ENCODE measurements around the gene TCF12. TPM values are rescaled to one million over a fixed set of nuclear protein-coding genes. Genes with fewer than 3 reads are reported as not detected.

TCF12 gene
- total and polyA plus RNA-seq, 2 of the 8 experiments (the other 6 are each of a cell fraction or from before 2014, with no cell fraction given), result 85.8 to 101 TPM

DNA sequence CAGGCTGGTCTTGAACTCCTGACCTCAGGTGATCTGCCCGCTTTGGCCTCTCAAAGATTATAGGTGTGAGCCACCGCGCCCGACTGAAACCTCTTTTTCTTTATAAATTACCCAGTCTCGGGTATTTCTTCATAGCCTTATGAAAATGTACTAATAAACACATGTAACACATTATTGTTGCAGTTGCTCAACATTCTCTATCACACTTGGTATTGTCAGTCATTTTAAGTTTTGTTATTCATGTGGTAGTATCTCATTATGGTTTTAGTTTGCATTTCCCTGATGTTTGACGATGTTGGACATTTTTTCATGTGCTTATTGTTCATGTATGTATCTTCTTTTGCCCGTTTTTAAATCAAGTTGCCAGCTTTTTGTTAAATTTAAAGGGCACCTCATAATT, 109.7 kb downstream of the TCF12 start:
- H3K27me3 ChIP-seq (replicated peaks in 1 of 4; ENCODE audit: control insufficient read depth in 3 of 4, extremely low read depth in 1 of 4, insufficient read depth in 3 of 4, low read length in 3 of 4), result no peaks in the 10 kb centered on the region
- H3K4ac ChIP-seq (replicated peaks; ENCODE audit: insufficient read length, low read depth, low read length), result no peak overlapping the region
- H3K9me3 ChIP-seq (ENCODE audit: insufficient read depth in 2 of 2, low read depth in 1 of 2, low read length in 1 of 2), result peaks cover 4% of the 10 kb centered on the region in 2 experiments; a peak in 2 of 4 replicates
- no peak overlapping the region for H3K23ac ChIP-seq (ENCODE audit: insufficient read length)
- no peak overlapping the region for H2BK20ac ChIP-seq (ENCODE audit: low read length)
- H4K8ac ChIP-seq (ENCODE audit: extremely low read depth, insufficient read depth, low read length), result no peak overlapping the region
- H3K27ac ChIP-seq (ENCODE audit: low read depth, low read length), result no peak overlapping the region
- 93% methylated on average over 7 of the region's 7 CpGs; no CpG with 5 or more reads in 1 of the 2 experiments for WGBS, 2 experiments (ENCODE audit: extremely low coverage in 1 of 2, insufficient coverage in 1 of 2, insufficient read length in 1 of 2, insufficient replicate concordance in 2 of 2, low coverage in 1 of 2, low lambda C conversion rate in 2 of 2, missing lambda C conversion rate in 1 of 2)
- no peak overlapping the region for H2AK5ac ChIP-seq (ENCODE audit: low read depth, low read length)
- no peak overlapping the region for H3K56ac ChIP-seq (replicated peaks; ENCODE audit: insufficient read length, low read depth, low read length)
- H3K79me1 ChIP-seq (ENCODE audit: low read depth, low read length), result peaks cover 2% of the 10 kb centered on the region; the same call in 1 of the 2 replicates
- ChIA-PET POLR2A (ENCODE audit: partially characterized antibody) (no interaction called here), CTCF (ENCODE audit: partially characterized antibody) (interaction anchor here (1.0 kb wide), 1 partner anchor 27 kb away, joined by 3 read pairs; no protein-coding TSS in a partner anchor)
- FAIRE-seq, result no peak
- H2AFZ ChIP-seq (ENCODE audit: low read length), result no peak overlapping the region
- no peak overlapping the region for H2BK12ac ChIP-seq (ENCODE audit: low read depth, low read length)
- H4K91ac ChIP-seq (replicated peaks; ENCODE audit: insufficient read length, low read length), result no peak overlapping the region
- H2BK5ac ChIP-seq (ENCODE audit: low read depth, low read length), result no peak overlapping the region
- no peaks in the 10 kb centered on the region; a peak in 2 of 8 replicates for H3K36me3 ChIP-seq (ENCODE audit: control insufficient read depth in 2 of 4, insufficient read depth in 4 of 4, low read length in 3 of 4)
- no peak overlapping the region for H3K9ac ChIP-seq (replicated peaks in 1 of 4; ENCODE audit: extremely low read depth in 1 of 4, low read depth in 3 of 4, low read length in 3 of 4)
- peaks cover 0 to 10% (median 6%) of the 10 kb centered on the region in 4 experiments; a peak in 5 of 7 replicates for H3K4me1 ChIP-seq (replicated peaks in 1 of 4; ENCODE audit: control insufficient read depth in 3 of 4, insufficient read depth in 4 of 4, low read length in 3 of 4)
- H3K4me3 ChIP-seq (ENCODE audit: extremely low read depth in 1 of 4, insufficient read depth in 2 of 4, low read depth in 3 of 4, low read length in 4 of 4), result no peak overlapping the region
- H3K4me2 ChIP-seq (ENCODE audit: insufficient read depth in 1 of 2, low read depth in 2 of 2, low read length in 2 of 2), result no peak overlapping the region
- H4K5ac ChIP-seq (ENCODE audit: insufficient read length, low read depth, low read length), result no peak overlapping the region
- H3K79me2 ChIP-seq (ENCODE audit: control insufficient read depth in 1 of 2, insufficient read depth in 2 of 2, low read length in 2 of 2), result peaks cover 3 to 100% of the 10 kb centered on the region in 2 experiments
- H2BK15ac ChIP-seq (ENCODE audit: low read length), result no peak overlapping the region
- H2BK120ac ChIP-seq (replicated peaks; ENCODE audit: low read depth, low read length), result no peak overlapping the region
- DNase-seq (ENCODE audit: low read depth in 1 of 2, low spot score in 2 of 2), result no peak
- H3K18ac ChIP-seq (ENCODE audit: extremely low read depth, low read length), result no peak overlapping the region
- peaks cover 4 to 9% of the 10 kb centered on the region in 2 experiments for H4K20me1 ChIP-seq (replicated peaks in 1 of 2; ENCODE audit: control insufficient read depth in 1 of 2, insufficient read depth in 2 of 2, low read length in 2 of 2)
- H3K14ac ChIP-seq (ENCODE audit: insufficient read length), result no peak overlapping the region
- no peaks in the 10 kb centered on the region for H3K23me2 ChIP-seq (ENCODE audit: low read depth, low read length)
- TF ChIP-seq BRCA1 (IDR thresholded peaks at IDR 0.05; ENCODE audit: low read depth, low read length) (no peak), SP4 (IDR thresholded peaks at IDR 0.05; ENCODE audit: low read length) (no peak), CEBPB (IDR thresholded peaks at IDR 0.05; ENCODE audit: low read depth, low read length) (no peak), CREB1 (IDR thresholded peaks at IDR 0.05) (no peak), POLR2A (IDR thresholded peaks at IDR 0.05; ENCODE audit: control extremely low read depth in 1 of 2, low read depth in 2 of 2, low read length in 2 of 2) (no peak), ASH2L (IDR thresholded peaks at IDR 0.05; ENCODE audit: low read length) (no peak)
